Measurements from ENCODE around the gene DDX59. TPM values are rescaled to one million over a fixed set of nuclear protein-coding genes. Genes with fewer than 3 reads are reported as not detected.

DDX59 gene
- polyA plus RNA-seq, 1 experiment = 15.0 TPM

DNA sequence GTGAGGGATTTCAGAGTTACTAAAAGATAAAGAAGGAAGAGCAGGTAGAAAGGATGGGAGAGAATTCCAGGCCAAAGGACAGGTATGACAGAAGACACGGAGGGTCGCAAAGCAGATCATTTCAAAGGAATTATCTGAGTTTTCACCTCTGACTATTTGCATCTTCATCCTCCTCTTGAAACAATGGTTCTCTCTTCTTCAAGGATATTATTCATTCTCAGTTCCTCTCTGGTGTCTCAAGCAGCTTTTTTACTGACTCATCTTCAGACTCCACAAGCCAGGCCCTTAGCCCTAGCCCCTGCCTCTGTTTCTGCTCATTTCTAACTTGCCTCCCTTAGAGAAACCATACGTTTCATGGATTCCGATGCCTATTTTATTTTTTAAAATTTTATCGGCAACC, 15.0 kb downstream of the DDX59 start:
- H3K4me3 ChIP-seq (ENCODE audit: low read depth, low read length) = no peak overlapping the region
- no peak overlapping the region for H3K27ac ChIP-seq (ENCODE audit: low read depth, low read length)
- no peak for TF ChIP-seq CTCF (IDR thresholded peaks at IDR 0.05; ENCODE audit: low read depth, low read length)
- POLR2A ChIA-PET = no interaction called here
- CTCF ChIA-PET = no interaction called here
- no peaks in the 10 kb centered on the region; the same call in 1 of the 2 replicates for H3K9me3 ChIP-seq (ENCODE audit: control insufficient read depth, insufficient read depth, low read length)
- DNase-seq (ENCODE audit: low read depth, low spot score) = no peak
- no peaks in the 10 kb centered on the region for H3K27me3 ChIP-seq (ENCODE audit: control insufficient read depth, insufficient read depth, low read length)

- no peak overlapping the region for H3K4me3 ChIP-seq (ENCODE audit: low read depth, low read length)
- ChIA-PET POLR2A (no interaction called here), CTCF (no interaction called here)
- H3K27me3 ChIP-seq (ENCODE audit: control insufficient read depth, insufficient read depth, low read length) = no peaks in the 10 kb centered on the region
- no peak overlapping the region for H3K27ac ChIP-seq (ENCODE audit: low read depth, low read length)
- no peaks in the 10 kb centered on the region; the same call in 1 of the 2 replicates for H3K9me3 ChIP-seq (ENCODE audit: control insufficient read depth, insufficient read depth, low read length)
- no peak for DNase-seq (ENCODE audit: low read depth, low spot score)
- no peak for TF ChIP-seq CTCF (IDR thresholded peaks at IDR 0.05; ENCODE audit: low read depth, low read length)
These were observed 16.7 kb downstream of the DDX59 start for GRCh38 chr1:200653022-200653462.

- TF ChIP-seq CTCF (IDR thresholded peaks at IDR 0.05; ENCODE audit: low read depth, low read length) = no peak
- DNase-seq (ENCODE audit: low read depth, low spot score) = no peak
- Histone ChIP-seq H3K27me3 (ENCODE audit: control insufficient read depth, insufficient read depth, low read length) (no peaks in the 10 kb centered on the region), H3K4me3 (ENCODE audit: low read depth, low read length) (no peak overlapping the region), H3K27ac (ENCODE audit: low read depth, low read length) (no peak overlapping the region), H3K9me3 (ENCODE audit: control insufficient read depth, insufficient read depth, low read length) (no peaks in the 10 kb centered on the region; the same call in 1 of the 2 replicates)
- POLR2A ChIA-PET = no interaction called here
- CTCF ChIA-PET = interaction anchor here (1.1 kb wide), 1 partner anchor 16 kb away, joined by 3 read pairs; no protein-coding TSS in a partner anchor
These were observed 17.3 kb downstream of the DDX59 start for GRCh38 chr1:200652378-200652777.

GRCh38 chr1:200646515-200646914, 23.2 kb downstream of the DDX59 start:
- Histone ChIP-seq H3K9me3 (ENCODE audit: control insufficient read depth, insufficient read depth, low read length) (no peaks in the 10 kb centered on the region), H3K4me3 (ENCODE audit: low read depth, low read length) (no peak overlapping the region), H3K27me3 (ENCODE audit: control insufficient read depth, insufficient read depth, low read length) (no peaks in the 10 kb centered on the region), H3K27ac (ENCODE audit: low read depth, low read length) (no peak overlapping the region)
- TF ChIP-seq CTCF (IDR thresholded peaks at IDR 0.05; ENCODE audit: low read depth, low read length) = no peak
- POLR2A ChIA-PET = no interaction called here
- DNase-seq (ENCODE audit: low read depth, low spot score) = no peak
- CTCF ChIA-PET = interaction anchor here (0.6 to 1.3 kb wide), 2 partner anchors 24 to 92 kb away, joined by 3 read pairs; no protein-coding TSS in a partner anchor

GRCh38 chr1:200644021-200644420, 25.7 kb downstream of the DDX59 start:
- TF ChIP-seq CTCF (IDR thresholded peaks at IDR 0.05; ENCODE audit: low read depth, low read length) = no peak
- Histone ChIP-seq H3K4me3 (ENCODE audit: low read depth, low read length) (no peak overlapping the region), H3K27ac (ENCODE audit: low read depth, low read length) (no peak overlapping the region), H3K9me3 (ENCODE audit: control insufficient read depth, insufficient read depth, low read length) (no peaks in the 10 kb centered on the region; the same call in 1 of the 2 replicates), H3K27me3 (ENCODE audit: control insufficient read depth, insufficient read depth, low read length) (no peaks in the 10 kb centered on the region)
- POLR2A ChIA-PET = no interaction called here
- no peak for DNase-seq (ENCODE audit: low read depth, low spot score)
- CTCF ChIA-PET = interaction anchor here (2.9 kb wide), 1 partner anchor 21 kb away, joined by 7 read pairs; no protein-coding TSS in a partner anchor
